Forelimb muscle (tissue), 1 donor: Measurements from ENCODE around the gene NIPAL4. TPM values are rescaled to one million over a fixed set of nuclear protein-coding genes. Genes with fewer than 3 reads are reported as not detected.
"Not testable (repeated sequence)": the region's sequence is repeated elsewhere in the genome, so short reads cannot be mapped to it uniquely, and the experiment has no call there.

Experiments
- DNase-seq: peaks from one replicate; pipeline ENCODE4 v3.0.0-alpha.2; 2013; ENCODE audit warnings: low read depth
- polyA plus RNA-seq: library from polyadenylated mRNA; unstranded; fragments of 120-200 nt; gene quantifications from one replicate; pipeline ENCODE4 v1.2.1, GENCODE V29; 2013; ENCODE audit not compliant: insufficient read length

Gene NIPAL4
- 0.37 TPM for polyA plus RNA-seq

DNA sequence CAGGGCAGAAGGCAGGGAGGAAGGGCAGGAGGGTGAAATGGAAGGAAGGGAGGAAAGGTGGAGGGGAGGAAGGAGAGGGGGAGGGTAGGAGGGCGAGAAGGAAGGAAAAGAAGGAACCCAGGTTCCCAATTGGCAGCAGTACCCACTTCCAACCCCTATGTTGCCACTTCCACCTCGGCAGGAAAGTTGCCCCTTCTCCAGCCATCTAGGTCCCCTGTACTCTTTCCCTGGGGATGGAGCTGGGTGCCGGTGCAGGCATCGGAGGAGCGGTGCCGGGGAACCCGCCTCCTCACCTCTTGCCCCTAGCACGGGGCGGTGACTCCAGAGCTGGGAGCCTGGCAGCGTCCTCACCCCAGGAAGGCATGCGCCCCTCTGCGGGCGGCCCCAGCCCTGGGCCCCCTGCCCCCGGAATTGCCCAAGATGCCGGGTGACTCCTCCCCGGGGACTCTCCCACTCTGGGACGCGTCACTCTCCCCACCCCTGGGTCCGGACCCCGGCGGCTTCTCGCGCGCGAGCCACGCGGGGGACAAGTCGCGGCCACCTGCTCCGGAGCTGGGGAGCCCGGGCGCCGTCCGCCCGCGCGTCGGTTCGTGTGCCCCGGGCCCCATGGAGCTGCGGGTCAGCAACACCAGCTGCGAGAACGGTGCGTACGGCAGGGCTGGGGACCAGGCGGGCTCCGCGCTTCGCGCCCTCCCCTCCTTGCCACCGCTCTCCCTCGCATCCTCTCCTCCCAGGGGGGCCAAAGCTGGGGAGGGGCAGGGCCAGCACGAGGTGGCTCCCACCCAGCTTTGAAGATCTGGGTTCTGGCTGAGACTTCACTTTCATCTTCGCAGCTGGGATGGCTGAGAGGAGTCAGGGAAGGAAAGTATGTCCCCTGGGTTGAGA, at the start of gene NIPAL4:
Gene NIPAL4 (plus strand): TSS at position 499 of the 885 bp plus-strand sequence. CDS start 108 bp downstream, at position 607.
- DNase-seq = no peak

DNA sequence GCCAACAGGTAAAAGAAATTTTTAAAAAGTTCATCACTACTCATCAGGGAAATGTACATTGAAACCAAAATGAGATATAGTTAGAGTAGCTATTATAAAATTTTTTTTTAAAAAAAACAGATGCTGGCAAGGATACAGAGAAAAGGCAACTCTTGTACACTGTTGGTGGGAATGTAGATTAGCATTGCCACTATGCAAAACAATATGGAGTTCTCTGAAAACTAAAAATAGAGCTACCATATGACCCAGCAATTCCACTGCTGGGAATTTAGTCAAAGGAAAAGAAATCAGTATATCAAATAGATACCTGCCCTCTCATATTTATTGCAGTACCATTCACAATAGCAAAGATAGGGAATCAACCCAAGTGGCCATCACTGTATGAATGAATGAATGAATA, 44.2 kb upstream of the NIPAL4 start:
- DNase-seq = no peak

DNA sequence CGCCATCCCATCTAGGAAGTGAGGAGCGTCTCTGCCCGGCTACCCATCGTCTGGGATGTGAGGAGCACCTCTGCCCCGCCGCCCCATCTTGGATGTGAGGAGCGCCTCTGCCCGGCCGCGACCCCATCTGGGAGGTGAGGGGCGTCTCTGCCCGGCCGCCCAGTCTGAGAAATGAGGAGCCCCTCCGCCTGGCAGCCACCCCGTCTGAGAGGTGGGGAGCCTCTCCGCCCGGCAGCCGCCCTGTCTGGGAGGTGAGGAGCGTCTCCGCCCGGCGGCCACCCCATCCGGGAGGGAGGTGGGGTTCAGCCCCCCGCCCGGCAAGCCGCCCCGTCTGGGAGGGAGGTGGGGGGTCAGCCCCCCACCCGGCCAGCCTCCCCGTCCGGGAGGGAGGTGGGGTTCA, 40.5 kb upstream of the NIPAL4 start:
- not testable (repeated sequence) for DNase-seq

- not testable (repeated sequence) for DNase-seq
Observed at GRCh38 chr5:157429920-157430319, 30.1 kb upstream of the NIPAL4 start.

- DNase-seq = peak; percentile 38
Observed at GRCh38 chr5:157431544-157432200, 28.3 kb upstream of the NIPAL4 start.

- DNase-seq = no peak
Observed at GRCh38 chr5:157434096-157434495, 25.9 kb upstream of the NIPAL4 start.

GRCh38 chr5:157443041-157443549, 16.9 kb upstream of the NIPAL4 start:
- DNase-seq = peak; percentile 73

- DNase-seq = no peak
Observed at GRCh38 chr5:157444224-157444623, 15.8 kb upstream of the NIPAL4 start.

DNA sequence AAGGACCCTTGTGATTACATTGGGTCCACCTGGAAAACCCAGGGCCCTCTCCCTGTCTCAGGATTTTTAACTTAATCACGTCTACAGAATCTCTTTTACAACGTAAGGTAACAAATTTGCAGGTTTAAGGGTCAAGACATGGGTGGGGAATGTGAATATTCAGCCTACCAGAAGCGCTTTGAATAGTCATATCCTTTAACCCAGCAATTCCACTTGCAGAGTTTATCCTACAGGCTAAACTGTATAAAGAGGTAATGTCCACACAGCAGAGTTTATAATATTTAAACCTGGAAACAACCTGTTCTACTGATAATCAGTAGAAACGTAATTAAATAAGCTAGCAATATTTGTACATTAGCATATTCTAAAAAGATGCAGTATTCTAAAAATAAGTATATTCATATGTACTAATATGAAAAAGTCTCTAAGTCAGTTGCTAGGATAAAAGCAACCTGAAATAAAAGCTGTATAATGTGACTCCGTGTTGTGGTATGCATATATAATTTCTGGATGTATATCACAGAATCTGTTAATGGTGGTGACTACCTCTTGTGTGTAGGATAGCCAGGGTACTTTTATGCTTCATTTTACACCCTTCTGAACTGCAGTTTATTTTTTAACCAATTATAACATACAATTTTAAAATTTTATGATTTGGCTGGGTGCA, 14.1 kb upstream of the NIPAL4 start:
- DNase-seq = no peak

- DNase-seq = no peak
Observed at GRCh38 chr5:157446412-157446935, 13.5 kb upstream of the NIPAL4 start.

GRCh38 chr5:157447201-157447637, 12.8 kb upstream of the NIPAL4 start:
- DNase-seq = no peak

DNA sequence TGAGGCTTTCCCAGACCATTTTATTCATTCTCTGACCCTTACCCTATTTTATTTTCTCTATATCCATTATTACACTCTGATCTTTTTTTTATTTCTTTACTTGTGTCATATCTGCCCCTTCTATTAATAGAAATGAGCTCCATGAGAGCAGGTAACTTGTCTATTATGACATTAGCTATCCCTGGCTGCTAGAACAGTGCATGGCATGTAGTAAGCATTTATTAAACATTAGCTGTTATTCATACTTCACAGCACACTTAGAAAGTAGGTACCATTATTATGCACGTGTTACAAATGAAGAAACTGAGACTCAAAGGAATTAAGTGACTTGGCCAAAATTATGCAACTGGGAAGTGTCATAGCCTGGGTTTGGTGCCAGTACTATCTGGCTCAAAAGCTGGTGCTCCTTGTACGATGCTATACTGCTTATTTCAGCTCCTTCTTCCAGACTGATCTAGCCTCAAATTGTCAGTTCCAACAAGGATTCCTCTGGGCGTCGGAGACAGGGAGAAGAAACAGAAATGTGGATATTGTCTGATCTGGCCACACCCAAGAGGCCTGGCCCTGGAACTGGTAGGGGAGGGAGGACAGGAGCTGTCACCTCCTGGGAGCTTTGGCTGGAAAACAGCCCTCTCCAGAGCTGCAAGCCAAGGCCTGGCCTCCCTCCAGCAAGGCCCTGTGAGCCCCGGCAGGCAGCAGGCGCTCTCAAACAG, 10.8 kb upstream of the NIPAL4 start:
- DNase-seq = no peak

GRCh38 chr5:157450024-157450423, 10.0 kb upstream of the NIPAL4 start:
- no peak for DNase-seq

DNA sequence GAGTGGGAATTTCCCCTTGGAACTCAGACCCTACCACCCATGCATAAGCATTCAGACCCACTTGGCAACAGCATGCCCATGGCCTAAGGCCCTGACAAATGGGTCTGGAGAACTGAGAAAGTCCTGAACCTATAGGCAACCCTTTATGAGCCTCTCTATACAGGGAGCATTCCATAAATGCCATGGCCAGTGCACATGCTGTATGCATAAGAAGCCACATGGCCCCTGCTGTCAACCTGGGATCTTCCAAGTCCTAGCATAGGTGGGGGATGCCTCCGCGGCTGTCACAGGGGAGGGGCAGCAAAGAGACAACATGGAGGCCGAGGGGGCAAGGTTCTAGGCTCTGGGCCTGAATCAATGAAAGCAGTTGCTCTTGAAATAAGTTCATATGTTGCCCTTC, 8.2 kb upstream of the NIPAL4 start:
- DNase-seq = no peak

GRCh38 chr5:157454273-157454672, 5.7 kb upstream of the NIPAL4 start:
- no peak for DNase-seq

GRCh38 chr5:157455057-157455456, 5.0 kb upstream of the NIPAL4 start:
- DNase-seq = no peak

DNA sequence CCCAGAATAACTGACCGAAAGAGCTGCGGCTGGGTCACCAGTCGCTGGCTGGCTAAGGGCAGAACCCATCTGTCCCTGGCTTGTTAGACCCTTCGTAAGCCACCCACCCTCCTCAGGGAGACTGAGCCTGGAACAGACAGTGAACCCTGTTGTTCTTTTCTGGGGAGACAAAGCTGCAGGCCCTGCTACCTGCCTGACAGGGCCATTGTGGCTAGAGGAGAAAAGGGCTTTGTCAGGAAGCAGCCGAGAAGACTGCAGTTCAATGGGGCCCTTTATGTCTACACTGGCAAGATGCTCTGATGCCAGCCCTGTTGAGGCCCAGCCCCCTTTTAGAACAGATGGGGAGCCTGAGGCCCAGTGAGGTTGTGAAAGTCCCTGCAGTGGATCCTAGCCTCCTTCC, 3.7 kb upstream of the NIPAL4 start:
- DNase-seq = no peak

GRCh38 chr5:157457391-157457790, 2.6 kb upstream of the NIPAL4 start:
- no peak for DNase-seq

GRCh38 chr5:157458835-157459234, 1.2 kb upstream of the NIPAL4 start:
- no peak for DNase-seq

DNA sequence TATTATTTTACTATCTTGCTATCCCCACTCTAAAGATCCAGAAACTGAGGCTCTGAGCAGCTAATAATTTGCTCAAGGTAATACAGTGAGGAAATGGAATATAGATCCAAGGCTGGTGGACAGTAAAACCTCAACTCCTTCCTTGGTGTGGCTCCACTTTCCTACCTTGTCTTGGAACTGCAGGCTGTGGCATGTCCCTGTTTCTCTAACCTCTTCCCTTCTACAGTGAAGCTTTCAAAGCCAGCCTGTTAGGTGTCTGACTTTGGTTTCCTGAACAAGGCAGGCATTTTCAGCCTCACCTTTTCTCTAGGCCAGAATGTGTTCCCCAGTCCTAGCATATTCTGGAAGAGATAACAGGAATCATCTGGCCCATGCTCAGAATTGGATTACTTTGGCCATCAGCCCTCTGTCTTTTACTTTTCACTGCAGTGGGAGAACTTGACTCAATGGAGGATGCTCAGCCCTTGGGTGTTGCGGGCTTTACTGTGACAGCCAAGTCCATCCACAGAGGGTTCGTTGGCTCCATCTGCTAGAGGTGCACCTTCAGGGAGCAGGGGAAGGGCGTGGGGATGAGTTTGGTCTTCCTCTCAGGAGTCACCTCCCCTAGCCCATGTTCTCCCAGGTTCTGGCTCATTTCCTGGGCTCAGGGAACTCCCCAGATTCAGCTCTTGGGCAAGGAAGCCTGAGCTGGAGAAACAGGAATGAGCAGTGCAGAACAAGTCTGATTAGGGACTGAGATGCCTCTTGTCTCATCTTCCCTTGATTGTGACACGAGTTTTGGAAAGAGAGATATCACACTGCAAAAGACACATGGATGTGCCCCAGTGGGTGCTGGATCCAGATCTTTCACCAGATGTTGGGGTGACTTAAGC, 1.1 kb downstream of the NIPAL4 start:
- DNase-seq = no peak
